C4-2B (cell line): ENCODE results near the gene ZNF175.

ENCODE experiments used
- ZFX ChIP-seq: fragments of 450-650 bp; IDR thresholded peaks from 2 replicates; pipeline ENCODE4 v1.6.1; 2017
- TF ChIP-seq, protein P1 (sequence below): fragments of 450-650 bp; conservative IDR thresholded peaks from 2 replicates; pipeline ENCODE4 v1.5.1; 2017; ENCODE audit warnings: mild to moderate bottlenecking

DNA sequence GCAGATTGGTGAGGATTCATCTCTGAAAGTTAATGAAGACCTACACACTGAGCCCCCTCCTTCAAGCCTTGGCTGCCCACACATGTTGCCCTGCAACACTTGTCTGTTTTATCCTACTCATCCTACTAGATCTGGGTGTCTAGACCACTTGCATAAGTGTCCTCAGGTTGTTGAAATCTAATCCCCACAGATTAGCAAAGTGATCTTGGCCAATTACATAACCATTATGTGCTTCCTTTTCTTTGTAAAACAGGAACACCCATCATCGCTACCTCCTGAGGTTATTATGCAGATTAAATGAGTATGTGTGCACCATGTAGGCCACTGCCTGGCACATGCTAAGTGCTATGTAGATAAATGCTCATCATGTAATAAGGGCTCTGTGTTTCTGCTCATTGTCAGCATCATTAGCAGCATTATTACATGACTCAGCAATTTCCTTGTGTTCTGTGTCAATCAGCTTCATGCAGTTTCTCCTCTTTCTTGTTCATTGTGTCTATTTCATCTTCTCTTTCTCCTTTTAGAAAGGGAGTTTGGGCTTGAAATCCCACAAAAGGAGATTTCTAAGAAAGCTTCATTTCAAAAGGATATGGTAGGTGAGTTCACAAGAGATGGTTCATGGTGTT is 15.1 kb downstream of the ZNF175 start:
- TF ChIP-seq, protein P1, sequence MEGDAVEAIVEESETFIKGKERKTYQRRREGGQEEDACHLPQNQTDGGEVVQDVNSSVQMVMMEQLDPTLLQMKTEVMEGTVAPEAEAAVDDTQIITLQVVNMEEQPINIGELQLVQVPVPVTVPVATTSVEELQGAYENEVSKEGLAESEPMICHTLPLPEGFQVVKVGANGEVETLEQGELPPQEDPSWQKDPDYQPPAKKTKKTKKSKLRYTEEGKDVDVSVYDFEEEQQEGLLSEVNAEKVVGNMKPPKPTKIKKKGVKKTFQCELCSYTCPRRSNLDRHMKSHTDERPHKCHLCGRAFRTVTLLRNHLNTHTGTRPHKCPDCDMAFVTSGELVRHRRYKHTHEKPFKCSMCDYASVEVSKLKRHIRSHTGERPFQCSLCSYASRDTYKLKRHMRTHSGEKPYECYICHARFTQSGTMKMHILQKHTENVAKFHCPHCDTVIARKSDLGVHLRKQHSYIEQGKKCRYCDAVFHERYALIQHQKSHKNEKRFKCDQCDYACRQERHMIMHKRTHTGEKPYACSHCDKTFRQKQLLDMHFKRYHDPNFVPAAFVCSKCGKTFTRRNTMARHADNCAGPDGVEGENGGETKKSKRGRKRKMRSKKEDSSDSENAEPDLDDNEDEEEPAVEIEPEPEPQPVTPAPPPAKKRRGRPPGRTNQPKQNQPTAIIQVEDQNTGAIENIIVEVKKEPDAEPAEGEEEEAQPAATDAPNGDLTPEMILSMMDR, result no peak
- TF ChIP-seq ZFX, result no peak
